Activated naive CD8-positive, alpha-beta T cell treated with anti-CD3 and anti-CD28 coated beads, Interleukin-2, amount 50 U/mL, for 24 hours (primary cell): ENCODE data around the gene RASSF4.
A peak's percentile ranks its signal among the peaks of the same experiment; 100 is the strongest.

Source experiments
- ATAC-seq: fragments of 150-1000 bp; cut with Tn5 transposase; one replicate; pipeline ENCODE4 v1.10.0; 2021
- DNase-seq: peaks from one replicate; pipeline ENCODE4 v3.0.0; 2021
- H3K27ac Mint-ChIP-seq: one replicate; pipeline ENCODE4 v1.8.0; 2021; ENCODE audit warnings: mild to moderate bottlenecking, mixed read lengths
- H3K27me3 Mint-ChIP-seq: one replicate; pipeline ENCODE4 v1.8.0; 2021; ENCODE audit warnings: mixed read lengths
- H3K36me3 Mint-ChIP-seq: one replicate; pipeline ENCODE4 v1.8.0; 2021; ENCODE audit warnings: low read depth, mixed read lengths
- H3K4me1 Mint-ChIP-seq: one replicate; pipeline ENCODE4 v1.8.0; 2021; ENCODE audit warnings: mixed read lengths
- H3K4me3 Mint-ChIP-seq: one replicate; pipeline ENCODE4 v1.8.0; 2021; ENCODE audit warnings: mild to moderate bottlenecking, moderate library complexity, mixed read lengths
- H3K9me3 Mint-ChIP-seq: one replicate; pipeline ENCODE4 v1.8.0; 2021; ENCODE audit warnings: mixed read lengths

The RASSF4 gene

DNA sequence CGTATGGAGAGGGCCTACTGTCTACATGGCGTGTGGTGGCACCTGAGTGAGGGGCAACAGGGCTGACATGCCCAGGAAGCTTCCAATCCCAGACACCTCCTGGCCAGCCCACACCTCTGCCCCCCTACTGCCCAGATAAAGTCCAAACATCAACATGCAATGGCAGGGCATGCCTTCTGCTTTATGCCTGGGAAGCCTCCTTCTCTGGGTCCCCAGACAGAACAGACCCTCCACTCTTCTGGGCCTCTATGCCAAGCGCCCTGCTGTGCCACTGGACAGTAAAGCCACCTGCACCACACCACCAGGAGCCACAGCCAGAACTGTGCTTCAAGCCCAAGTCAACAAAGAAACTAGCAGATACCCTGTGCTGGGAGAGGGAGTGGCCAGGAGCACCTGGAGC, 36.0 kb upstream of the RASSF4 start:
- ATAC-seq (no peak), DNase-seq (no peak)
- no peaks in the 10 kb centered on the region for H3K27me3 Mint-ChIP-seq
- H3K4me3 Mint-ChIP-seq = no peak overlapping the region
- H3K36me3 Mint-ChIP-seq = no peaks in the 10 kb centered on the region
- no peaks in the 10 kb centered on the region for H3K9me3 Mint-ChIP-seq
- H3K4me1 Mint-ChIP-seq = no peaks in the 10 kb centered on the region
- no peak overlapping the region for H3K27ac Mint-ChIP-seq

DNA sequence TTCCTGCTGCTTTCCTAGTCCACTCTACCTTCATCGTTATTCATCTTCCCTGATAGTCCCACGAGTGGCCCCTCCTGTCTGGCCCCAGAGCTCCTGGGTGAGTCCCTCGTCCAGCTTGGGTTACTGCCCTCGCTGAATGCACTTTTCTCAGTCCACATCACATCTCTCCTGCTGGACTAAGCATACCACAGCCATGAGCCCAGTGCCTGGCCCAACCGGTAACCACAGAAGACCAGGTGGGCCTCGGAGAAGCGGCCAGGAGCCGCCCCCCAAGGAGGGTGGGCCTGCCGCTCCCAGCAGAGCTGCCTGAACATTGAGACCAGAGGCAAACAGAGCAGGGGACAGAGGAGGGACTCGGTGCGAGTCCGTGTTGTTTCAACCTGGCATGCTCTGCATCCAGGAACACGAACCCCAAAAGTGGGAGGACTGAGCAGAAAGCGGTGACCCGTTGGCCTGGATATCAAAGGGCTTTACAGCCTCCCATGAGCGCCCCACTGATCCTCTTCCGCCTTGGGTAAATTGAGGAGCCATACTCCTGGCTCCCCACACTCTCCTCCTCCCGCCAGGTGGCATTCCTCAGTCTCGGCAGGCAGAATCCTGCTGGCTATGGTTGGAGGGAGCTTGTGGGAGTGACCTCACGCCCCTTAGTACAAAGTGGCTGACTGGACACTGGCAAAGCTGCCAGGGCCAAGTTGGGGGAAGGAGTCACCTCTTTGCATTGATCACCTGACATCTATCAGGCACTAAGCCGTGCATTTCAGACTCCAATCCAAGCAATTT, 35.2 kb upstream of the RASSF4 start:
- Mint-ChIP-seq H3K36me3 (no peaks in the 10 kb centered on the region), H3K9me3 (no peaks in the 10 kb centered on the region), H3K4me1 (no peaks in the 10 kb centered on the region), H3K27ac (no peak overlapping the region), H3K27me3 (no peaks in the 10 kb centered on the region), H3K4me3 (no peak overlapping the region)
- DNase-seq (no peak), ATAC-seq (no peak)

DNA sequence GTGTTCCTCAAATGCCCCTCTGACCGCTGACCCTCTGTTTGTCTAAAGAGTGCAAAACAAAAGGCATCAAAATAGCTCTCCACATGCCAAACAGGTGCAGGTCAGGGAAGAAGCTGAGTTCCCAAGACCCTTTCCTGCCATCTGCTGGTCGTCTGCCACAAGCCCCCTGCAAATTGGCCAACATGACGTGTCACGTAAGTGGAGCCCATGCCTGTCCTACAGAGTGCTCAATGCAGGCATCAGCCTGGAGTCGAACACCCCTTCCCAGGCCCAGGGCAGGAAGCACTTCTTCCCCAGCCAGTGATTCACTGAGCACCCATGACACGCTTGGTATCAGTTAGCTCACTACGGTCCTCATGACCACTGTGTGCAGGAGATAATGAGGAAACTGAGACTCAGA, 34.4 kb upstream of the RASSF4 start:
- no peak overlapping the region for H3K27ac Mint-ChIP-seq
- ATAC-seq = no peak

DNA sequence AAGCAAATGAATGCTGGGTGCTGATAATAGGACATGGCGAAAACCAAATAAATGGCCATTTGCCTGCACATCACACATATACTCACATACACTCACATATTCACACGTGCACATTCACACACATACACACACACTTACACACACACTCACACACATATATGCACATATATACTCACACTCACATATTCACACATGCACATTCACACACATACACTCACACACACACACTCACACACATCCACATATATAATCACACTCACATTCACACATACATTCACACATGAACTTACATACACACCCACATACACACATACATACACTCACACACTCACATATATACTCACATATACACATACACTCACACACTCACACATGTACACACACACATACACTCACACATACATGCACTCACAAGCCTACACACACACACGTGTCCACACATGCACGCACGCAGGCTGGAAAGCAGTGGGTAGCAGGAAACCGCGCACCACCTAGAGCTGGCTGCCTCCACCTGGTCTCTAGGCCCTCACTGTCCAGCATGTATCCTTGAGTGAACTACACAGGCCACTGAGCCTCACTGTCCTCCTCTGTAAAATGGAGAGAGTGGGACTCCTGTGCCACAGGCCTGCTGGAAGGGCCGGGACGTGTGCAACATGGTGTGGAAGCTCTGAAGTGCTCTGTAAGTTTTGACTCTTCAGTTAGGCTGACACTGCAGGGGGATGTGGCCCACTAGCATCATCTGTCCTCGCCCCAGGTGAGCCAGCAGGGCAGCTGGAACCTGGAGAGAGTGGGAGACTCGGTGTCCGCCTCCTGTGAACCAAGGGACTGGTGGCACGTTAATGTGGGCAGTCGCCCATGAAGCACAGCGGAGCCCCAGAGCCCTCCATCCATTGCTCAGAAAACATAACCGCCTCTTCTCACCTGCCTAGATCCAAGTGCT, 33.5 kb upstream of the RASSF4 start:
- Mint-ChIP-seq H3K27ac (no peak overlapping the region), H3K4me3 (no peak overlapping the region), H3K4me1 (no peaks in the 10 kb centered on the region), H3K36me3 (no peaks in the 10 kb centered on the region), H3K9me3 (no peaks in the 10 kb centered on the region), H3K27me3 (no peaks in the 10 kb centered on the region)
- no peak for DNase-seq
- ATAC-seq = no peak

More for the DNA sequence above, 34.4 kb upstream of the RASSF4 start:
- no peaks in the 10 kb centered on the region for H3K9me3 Mint-ChIP-seq
- H3K27me3 Mint-ChIP-seq = no peaks in the 10 kb centered on the region
- no peak overlapping the region for H3K4me3 Mint-ChIP-seq
- no peaks in the 10 kb centered on the region for H3K36me3 Mint-ChIP-seq
- H3K4me1 Mint-ChIP-seq = no peaks in the 10 kb centered on the region
- no peak for DNase-seq

DNA sequence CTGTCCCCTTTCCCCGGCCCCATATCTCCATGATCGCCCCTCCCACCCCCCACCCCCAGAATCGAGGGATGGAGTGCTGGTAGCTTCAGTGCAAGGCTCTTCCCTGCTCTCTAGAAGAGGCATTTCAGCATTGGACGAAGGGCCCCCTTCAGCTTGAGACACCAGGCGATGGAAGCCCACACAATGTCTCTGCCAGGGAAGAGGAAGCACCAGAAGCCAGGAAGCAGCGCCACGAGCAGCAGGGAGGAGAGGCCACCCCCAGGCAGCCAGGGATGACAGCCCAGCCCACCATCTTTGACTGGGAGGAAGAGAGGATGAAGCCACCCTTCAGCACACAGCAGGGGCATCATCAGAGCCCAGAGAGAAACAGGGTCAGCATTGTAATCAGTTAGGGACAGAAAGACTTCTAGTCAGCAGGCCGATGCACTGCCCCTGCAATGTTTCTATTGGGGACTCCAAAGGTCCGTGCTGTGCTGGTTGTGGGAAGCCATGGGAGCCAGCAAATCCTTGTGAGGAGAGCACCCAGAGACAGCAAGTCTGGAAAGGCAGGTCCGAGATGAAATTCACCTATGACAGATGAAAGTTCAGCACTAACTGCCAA, 32.8 kb upstream of the RASSF4 start:
- no peaks in the 10 kb centered on the region for H3K4me1 Mint-ChIP-seq
- H3K4me3 Mint-ChIP-seq = no peak overlapping the region
- H3K27ac Mint-ChIP-seq = no peak overlapping the region
- H3K27me3 Mint-ChIP-seq = no peaks in the 10 kb centered on the region
- ATAC-seq (no peak), DNase-seq (no peak)
- H3K36me3 Mint-ChIP-seq = no peaks in the 10 kb centered on the region
- no peaks in the 10 kb centered on the region for H3K9me3 Mint-ChIP-seq

DNA sequence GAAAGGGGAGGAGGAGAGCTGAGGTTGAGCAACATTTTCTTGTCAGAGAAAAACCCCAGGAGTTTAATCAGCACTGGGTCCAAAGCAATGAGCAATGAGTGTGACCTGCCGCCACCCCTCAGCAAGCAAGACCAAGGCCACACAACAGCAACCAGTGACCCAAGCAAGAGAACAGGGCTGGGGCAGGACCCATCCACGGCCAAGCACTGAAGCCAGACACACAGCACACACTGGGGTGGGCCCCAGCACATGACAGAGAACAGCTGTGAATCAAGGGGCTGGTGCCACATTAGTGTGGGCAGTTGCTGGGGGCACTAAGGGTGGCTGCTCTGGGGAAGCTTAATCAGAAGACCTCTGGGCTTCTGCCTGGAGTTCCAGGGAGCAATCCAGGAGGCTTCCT, 32.2 kb upstream of the RASSF4 start:
- no peaks in the 10 kb centered on the region for H3K27me3 Mint-ChIP-seq
- no peaks in the 10 kb centered on the region for H3K36me3 Mint-ChIP-seq
- H3K27ac Mint-ChIP-seq = no peak overlapping the region
- ATAC-seq (no peak), DNase-seq (no peak)
- H3K9me3 Mint-ChIP-seq = no peaks in the 10 kb centered on the region
- no peak overlapping the region for H3K4me3 Mint-ChIP-seq
- H3K4me1 Mint-ChIP-seq = no peaks in the 10 kb centered on the region

DNA sequence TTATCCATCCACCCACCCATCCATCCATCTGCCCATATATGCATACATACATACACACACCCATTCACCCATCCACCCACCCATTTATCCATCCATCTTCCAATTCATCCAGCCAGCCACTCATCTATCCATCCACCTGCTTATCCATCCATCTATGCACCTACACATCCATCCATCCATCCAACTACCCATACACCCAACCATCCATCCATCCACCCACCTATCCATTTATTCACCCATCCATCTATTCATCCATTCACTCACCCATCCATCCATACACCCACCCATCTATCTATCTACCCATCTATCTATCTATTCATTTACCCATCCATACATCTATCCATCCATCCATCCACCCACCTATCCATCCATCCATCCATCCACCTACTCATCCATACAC, 31.1 kb upstream of the RASSF4 start:
- Mint-ChIP-seq H3K4me1 (no peaks in the 10 kb centered on the region), H3K27me3 (no peaks in the 10 kb centered on the region), H3K4me3 (no peak overlapping the region), H3K36me3 (no peaks in the 10 kb centered on the region), H3K9me3 (no peaks in the 10 kb centered on the region), H3K27ac (no peak overlapping the region)
- ATAC-seq = no peak
- no peak for DNase-seq

DNA sequence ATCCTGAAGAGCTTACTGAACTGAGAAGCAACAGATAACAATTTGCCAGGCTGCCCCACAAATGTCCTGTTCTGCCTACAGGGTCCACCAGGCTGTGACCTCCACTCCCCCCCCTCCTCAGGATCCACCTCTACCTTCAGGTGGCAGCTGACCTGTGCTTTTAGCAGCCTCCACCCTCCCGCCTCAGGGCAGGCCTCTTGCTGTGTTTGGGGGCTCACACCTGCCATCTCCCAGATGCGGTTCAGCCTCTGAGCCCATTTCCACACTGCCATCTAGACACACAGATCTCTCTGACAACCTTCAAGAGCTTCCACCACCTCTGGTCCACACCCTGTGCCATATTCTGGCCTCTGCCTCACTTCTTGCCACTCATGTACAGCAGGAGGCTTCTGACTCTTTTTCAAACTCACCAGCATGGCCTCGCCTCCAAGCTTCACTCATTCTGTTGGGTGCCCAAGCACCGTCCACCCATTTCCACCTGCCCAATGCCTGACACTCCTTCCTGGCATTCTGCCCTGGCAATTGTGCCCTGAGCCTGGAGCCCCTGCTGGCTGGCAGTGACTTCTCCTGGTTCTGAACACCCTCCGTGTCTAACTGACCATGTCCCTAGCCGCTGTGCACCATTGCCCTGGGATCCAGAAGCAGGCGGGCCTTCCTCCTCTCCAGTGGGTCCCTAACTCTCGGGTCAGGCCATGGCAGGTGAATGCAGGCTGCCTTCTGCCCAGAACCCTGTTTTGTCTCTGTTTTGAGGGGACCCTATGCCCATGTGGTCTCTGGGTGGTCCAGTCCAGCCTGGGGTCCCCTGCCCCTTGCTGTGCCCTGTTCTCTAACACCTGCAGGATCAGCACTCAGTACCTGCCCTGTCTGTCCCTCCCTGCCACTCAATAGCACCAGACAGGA, 30.0 kb upstream of the RASSF4 start:
- H3K4me3 Mint-ChIP-seq = no peak overlapping the region
- ATAC-seq (no peak), DNase-seq (no peak)
- peaks cover 3% of the 10 kb centered on the region for H3K4me1 Mint-ChIP-seq
- peaks cover 2% of the 10 kb centered on the region for H3K27me3 Mint-ChIP-seq
- no peaks in the 10 kb centered on the region for H3K9me3 Mint-ChIP-seq
- H3K27ac Mint-ChIP-seq = no peak overlapping the region
- no peaks in the 10 kb centered on the region for H3K36me3 Mint-ChIP-seq

DNA sequence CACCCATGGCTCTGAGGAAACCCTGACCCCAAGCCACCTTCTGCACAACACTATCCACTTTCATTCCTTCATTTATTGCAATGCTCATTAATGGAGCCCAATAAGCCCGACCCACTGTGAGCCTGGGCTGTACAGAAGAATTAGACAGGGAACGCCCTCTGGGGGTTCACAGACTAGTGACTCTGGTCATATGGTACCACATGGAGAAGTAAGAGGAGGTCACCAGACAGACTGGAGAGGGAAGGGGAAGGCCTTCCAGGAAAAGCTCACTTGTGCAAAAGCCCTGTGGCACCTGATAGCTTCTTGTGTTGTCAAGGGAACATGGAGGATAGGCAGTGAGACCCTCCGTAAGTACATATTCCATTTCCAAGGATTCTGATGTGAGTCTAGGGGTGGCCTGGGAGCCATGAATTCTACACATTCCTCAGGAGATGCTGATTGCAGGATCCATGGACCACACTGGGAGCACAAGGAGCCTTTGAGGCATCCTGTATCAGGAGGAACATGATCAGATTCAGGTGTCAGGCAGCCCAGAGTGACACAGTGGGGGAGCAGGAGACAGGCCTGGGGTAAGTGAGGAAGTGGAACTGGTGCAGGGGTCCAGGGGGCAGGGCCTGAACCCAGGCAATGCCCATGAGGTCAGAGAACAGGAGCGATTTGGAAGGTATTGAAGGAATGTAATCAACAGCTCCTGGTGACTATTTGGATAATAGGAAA, 28.5 kb upstream of the RASSF4 start:
- peaks cover 2% of the 10 kb centered on the region for H3K27me3 Mint-ChIP-seq
- peaks cover 6% of the 10 kb centered on the region for H3K4me1 Mint-ChIP-seq
- H3K27ac Mint-ChIP-seq = no peak overlapping the region
- H3K4me3 Mint-ChIP-seq = no peak overlapping the region
- no peaks in the 10 kb centered on the region for H3K36me3 Mint-ChIP-seq
- DNase-seq = no peak
- H3K9me3 Mint-ChIP-seq = no peaks in the 10 kb centered on the region
- ATAC-seq = no peak

DNA sequence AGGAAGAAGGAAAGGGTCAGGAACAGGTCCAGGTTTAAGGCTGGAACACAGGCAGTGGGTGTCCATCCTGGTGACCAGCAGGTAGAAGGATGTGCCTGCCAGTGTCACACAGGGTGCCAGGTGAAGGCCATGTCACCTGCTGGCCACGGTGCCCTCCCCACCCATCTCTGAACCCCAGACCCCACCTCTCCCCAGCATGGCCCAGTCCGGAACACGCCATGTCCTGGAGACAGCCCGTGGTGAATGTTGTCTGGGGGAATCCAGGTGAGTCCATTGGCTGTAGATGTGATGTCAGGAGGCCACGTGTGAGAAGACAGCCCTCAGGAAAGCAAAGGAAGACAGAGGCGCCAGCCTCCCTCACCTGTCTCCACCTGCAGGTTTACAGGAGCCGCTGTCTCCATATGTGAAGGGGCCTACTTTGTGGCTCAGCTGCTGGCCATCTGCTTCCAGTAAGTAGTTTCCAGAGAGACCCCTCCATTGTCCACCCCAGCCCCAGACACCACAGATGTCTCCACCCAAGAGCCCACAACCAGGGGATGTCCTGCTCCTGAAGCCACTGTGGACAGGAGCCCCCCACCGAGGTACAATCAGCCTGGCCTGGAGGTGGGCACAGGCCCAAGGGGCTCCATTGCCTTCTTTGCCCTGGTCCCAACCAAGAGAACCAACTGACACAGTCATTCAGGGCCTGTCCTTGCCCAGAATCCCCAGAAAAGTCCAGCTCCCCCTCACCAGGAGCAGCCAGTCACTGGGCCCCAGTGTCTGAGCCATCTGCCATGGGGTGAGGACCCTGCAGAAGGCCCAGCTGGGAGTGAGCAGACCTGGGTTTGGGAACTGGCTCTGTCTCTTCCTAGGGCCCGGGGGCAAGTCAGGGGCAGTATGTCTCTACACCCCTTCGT, 27.7 kb upstream of the RASSF4 start:
- no peak overlapping the region for H3K27ac Mint-ChIP-seq
- H3K9me3 Mint-ChIP-seq = no peaks in the 10 kb centered on the region
- DNase-seq (no peak), ATAC-seq (no peak)
- no peak overlapping the region for H3K4me3 Mint-ChIP-seq
- no peaks in the 10 kb centered on the region for H3K36me3 Mint-ChIP-seq
- peaks cover 2% of the 10 kb centered on the region for H3K27me3 Mint-ChIP-seq
- H3K4me1 Mint-ChIP-seq = peaks cover 6% of the 10 kb centered on the region

DNA sequence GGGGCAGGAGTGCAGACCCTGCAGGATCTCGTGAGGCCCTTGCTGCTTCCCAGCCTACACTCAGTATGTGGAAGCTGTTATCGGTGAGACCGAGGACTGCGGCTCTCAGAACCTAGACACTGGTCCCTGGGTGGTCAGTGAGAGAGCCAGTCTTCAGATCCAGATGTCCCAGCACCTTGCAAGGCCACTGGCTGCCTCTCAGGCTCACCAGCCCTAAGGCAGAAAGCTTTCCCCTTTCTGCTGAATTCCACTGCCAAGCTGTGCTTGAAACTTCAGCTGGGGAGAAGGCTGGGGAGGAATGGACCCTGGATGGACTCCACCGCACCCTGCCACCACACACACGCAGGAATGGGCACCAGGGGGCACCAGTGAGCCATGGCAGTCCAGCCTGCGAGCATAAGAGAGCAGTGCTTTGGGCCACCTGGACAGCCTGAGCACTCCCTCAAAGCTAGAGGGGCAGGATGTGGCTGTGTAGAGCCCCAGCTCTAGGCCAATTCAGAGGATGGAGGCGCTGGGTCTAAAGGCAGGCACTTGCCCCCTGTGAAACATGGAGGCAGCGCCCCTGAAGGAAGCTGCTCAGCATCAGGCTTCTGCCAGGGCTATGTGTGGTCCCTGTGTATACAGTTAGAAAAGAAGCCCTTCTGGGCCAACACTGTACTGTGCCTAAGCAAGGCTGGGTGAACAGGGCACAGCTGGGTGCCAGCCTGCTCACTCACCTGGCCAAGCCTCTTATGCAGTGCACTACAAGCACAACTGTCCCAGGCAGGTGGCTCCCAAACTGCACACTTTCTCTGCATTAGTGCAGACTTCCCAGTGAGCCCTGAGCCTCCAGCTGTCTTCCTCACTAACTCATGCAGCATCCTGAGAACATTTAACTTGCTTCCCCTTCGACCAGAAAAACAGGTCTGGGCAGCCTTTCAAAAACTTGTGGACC, 26.8 kb upstream of the RASSF4 start:
- DNase-seq = peak; percentile 92
- Mint-ChIP-seq H3K27me3 (peaks cover 2% of the 10 kb centered on the region), H3K4me1 (peaks cover 6% of the 10 kb centered on the region), H3K4me3 (no peak overlapping the region), H3K9me3 (no peaks in the 10 kb centered on the region), H3K36me3 (no peaks in the 10 kb centered on the region), H3K27ac (no peak overlapping the region)
- ATAC-seq = peak; percentile 89
